Common myeloid progenitor, CD34-positive (primary cell): ENCODE measurements around the gene OR14J1. TPM values are rescaled to one million over a fixed set of nuclear protein-coding genes. Genes with fewer than 3 reads are reported as not detected.

ENCODE experiments used
- CTCF ChIA-PET: fragments of 350-600 bp; sonication (Branson Sonifier 250); formaldehyde crosslinking; loops from one replicate; lab custom pipeline; 2021; ENCODE audit warnings: antibody characterized with exemption; lab: Charles Lee
- POLR2A ChIA-PET: fragments of 350-600 bp; sonication (Branson Sonifier 250); formaldehyde crosslinking; loops from one replicate; lab custom pipeline; 2021; ENCODE audit warnings: antibody characterized with exemption; lab: Charles Lee
- DNase-seq, 3 donors: peaks; one replicate each; pipeline versions ENCODE4 v3.0.0 to v3.0.0-alpha.2; 2013
- H3K27ac ChIP-seq, 2 experiments: 1 replicate in 1 of 2; 2 replicates in 1 of 2; pipeline ENCODE4 v1.7.0; 2013; ENCODE audit warnings: inconsistent platforms in 2 of 2, low read length in 2 of 2, mild to moderate bottlenecking in 2 of 2, low read depth in 1 of 2, moderate library complexity in 1 of 2; ENCODE audit not compliant: severe bottlenecking in 2 of 2, insufficient read depth in 1 of 2, poor library complexity in 1 of 2
- H3K27me3 ChIP-seq, 5 experiments: replicated peaks in 2 of 5; 1 replicate in 3 of 5; 2 replicates in 2 of 5; pipeline versions ENCODE4 v1.6.1 to v1.7.0; 2013; ENCODE audit warnings: low read length in 4 of 5, mild to moderate bottlenecking in 2 of 5, moderate library complexity in 2 of 5, inconsistent platforms in 1 of 5; ENCODE audit not compliant: insufficient read depth in 5 of 5, control insufficient read depth in 4 of 5
- H3K36me3 ChIP-seq, 4 experiments: 1 replicate in 2 of 4; 2 replicates in 2 of 4; pipeline versions ENCODE4 v1.6.1 to v1.7.0; 2013; ENCODE audit warnings: low read length in 3 of 4, control low read depth in 1 of 4, mild to moderate bottlenecking in 1 of 4; ENCODE audit not compliant: control insufficient read depth in 4 of 4, insufficient read depth in 4 of 4
- H3K4me1 ChIP-seq, 4 experiments: 1 replicate in 3 of 4; 2 replicates in 1 of 4; pipeline versions ENCODE4 v1.6.1 to v1.7.1; 2013; ENCODE audit warnings: low read length in 3 of 4, mild to moderate bottlenecking in 3 of 4, control low read depth in 1 of 4, inconsistent platforms in 1 of 4, moderate library complexity in 1 of 4; ENCODE audit not compliant: control insufficient read depth in 4 of 4, insufficient read depth in 4 of 4; ENCODE audit errors: control extremely low read depth in 1 of 4
- H3K4me3 ChIP-seq, 7 experiments: 1 replicate in 4 of 7; 2 replicates in 3 of 7; pipeline versions ENCODE4 v1.5.1 to v1.7.0; 2013; ENCODE audit warnings: mild to moderate bottlenecking in 7 of 7, low read length in 6 of 7, moderate library complexity in 6 of 7, inconsistent platforms in 2 of 7, low read depth in 2 of 7, control low read depth in 1 of 7; ENCODE audit not compliant: insufficient read depth in 4 of 7, control insufficient read depth in 1 of 7; ENCODE audit errors: extremely low read depth in 1 of 7
- H3K9me3 ChIP-seq, 5 experiments: 1 replicate in 4 of 5; 2 replicates in 1 of 5; pipeline versions ENCODE4 v1.6.1 to v1.7.1; 2013; ENCODE audit warnings: low read length in 4 of 5, mild to moderate bottlenecking in 2 of 5, inconsistent platforms in 1 of 5, low read depth in 1 of 5, moderate library complexity in 1 of 5; ENCODE audit not compliant: control insufficient read depth in 4 of 5, insufficient read depth in 2 of 5; ENCODE audit errors: control extremely low read depth in 1 of 5
- WGBS: methylation state at CpG from one replicate; pipeline ENCODE4 v1.1.5; 2013; ENCODE audit not compliant: insufficient coverage; 5-methylcytosine and 5-hydroxymethylcytosine counted together
- polyA plus RNA-seq: library from polyadenylated mRNA; unstranded; fragments of 120-200 nt; gene quantifications from one replicate; pipeline ENCODE4 v1.2.1, GENCODE V29; 2013

OR14J1 gene
- not detected for polyA plus RNA-seq

GRCh38 chr6:29301316-29301715 lies at the start of gene OR14J1:
Gene OR14J1 (plus strand): TSS chr6:29301701. CDS start chr6:29306690, 4,989 bp downstream.
- CTCF ChIA-PET, result interaction anchor here (0.6 kb wide), 1 partner anchor 64 kb away, joined by 3 read pairs; no protein-coding TSS in a partner anchor
- DNase-seq, result no peak

GRCh38 chr6:29251736-29252135 lies 49.8 kb upstream of the OR14J1 start:
- Histone ChIP-seq H3K36me3 (no peaks in the 10 kb centered on the region), H3K4me1 (no peaks in the 10 kb centered on the region), H3K27me3 (peaks cover 0 to 2% (median 0%) of the 10 kb centered on the region in 5 experiments), H3K4me3 (no peak overlapping the region), H3K9me3 (peaks cover 0 to 4% (median 1%) of the 10 kb centered on the region in 5 experiments), H3K27ac (no peak overlapping the region)
- POLR2A ChIA-PET, result no interaction called here
- CTCF ChIA-PET, result no interaction called here
- DNase-seq, result no peak
- 98% methylated on average over 8 of the region's 9 CpGs for WGBS

More at GRCh38 chr6:29301316-29301715, at the start of gene OR14J1:
- H3K4me1 ChIP-seq, result no peaks in the 10 kb centered on the region
- no peak within 1 kb of the TSS for H3K27ac ChIP-seq
- POLR2A ChIA-PET, result no interaction called here
- peaks cover 0 to 23% (median 6%) of the 10 kb centered on the region in 5 experiments for H3K27me3 ChIP-seq
- no peak within 1 kb of the TSS for H3K4me3 ChIP-seq
- no peaks in the 10 kb centered on the region for H3K36me3 ChIP-seq
- no peaks in the 10 kb centered on the region for H3K9me3 ChIP-seq
- 86% methylated on average over 2 of the region's 3 CpGs for WGBS

GRCh38 chr6:29255530-29255929 lies 46.0 kb upstream of the OR14J1 start:
- Histone ChIP-seq H3K27ac (no peak overlapping the region), H3K4me3 (no peak overlapping the region), H3K4me1 (no peaks in the 10 kb centered on the region), H3K27me3 (peaks cover 0 to 2% (median 2%) of the 10 kb centered on the region in 5 experiments), H3K36me3 (no peaks in the 10 kb centered on the region), H3K9me3 (peaks cover 0 to 4% (median 1%) of the 10 kb centered on the region in 5 experiments)
- 90% methylated on average over 1 of the region's 2 CpGs for WGBS
- ChIA-PET POLR2A (no interaction called here), CTCF (no interaction called here)
- no peak for DNase-seq

- WGBS, result 100% methylated on average over 1 of the region's 2 CpGs
- Histone ChIP-seq H3K4me1 (no peaks in the 10 kb centered on the region), H3K36me3 (no peaks in the 10 kb centered on the region), H3K4me3 (no peak overlapping the region), H3K27ac (no peak overlapping the region), H3K9me3 (peaks cover 0 to 4% (median 0%) of the 10 kb centered on the region in 5 experiments), H3K27me3 (peaks cover 0 to 2% (median 2%) of the 10 kb centered on the region in 5 experiments)
- ChIA-PET CTCF (interaction anchor here (1.0 kb wide), 1 partner anchor 66 kb away, joined by 3 read pairs; no protein-coding TSS in a partner anchor), POLR2A (no interaction called here)
- no peak for DNase-seq
These were observed 41.8 kb upstream of the OR14J1 start for GRCh38 chr6:29259721-29260120.

- H3K36me3 ChIP-seq, result no peaks in the 10 kb centered on the region
- peaks cover 0 to 2% (median 0%) of the 10 kb centered on the region in 5 experiments for H3K27me3 ChIP-seq
- no peaks in the 10 kb centered on the region for H3K4me1 ChIP-seq
- no peak overlapping the region for H3K27ac ChIP-seq
- peaks cover 0 to 2% (median 0%) of the 10 kb centered on the region in 5 experiments for H3K9me3 ChIP-seq
- WGBS, result 86% methylated on average over 2 of the region's 3 CpGs
- POLR2A ChIA-PET, result no interaction called here
- H3K4me3 ChIP-seq, result no peak overlapping the region
- CTCF ChIA-PET, result no interaction called here
- DNase-seq, result no peak
These were observed 38.5 kb upstream of the OR14J1 start for GRCh38 chr6:29263001-29263400.

GRCh38 chr6:29294499-29294914 lies 7.0 kb upstream of the OR14J1 start:
- H3K4me3 ChIP-seq, result no peak overlapping the region
- ChIA-PET CTCF (no interaction called here), POLR2A (no interaction called here)
- no peak overlapping the region for H3K27ac ChIP-seq
- 45% methylated on average over 1 of the region's 1 CpG for WGBS
- H3K4me1 ChIP-seq, result no peaks in the 10 kb centered on the region
- H3K36me3 ChIP-seq, result no peaks in the 10 kb centered on the region
- H3K27me3 ChIP-seq, result peaks cover 0 to 3% (median 0%) of the 10 kb centered on the region in 5 experiments
- no peaks in the 10 kb centered on the region for H3K9me3 ChIP-seq
- no peak for DNase-seq

GRCh38 chr6:29295181-29295585 lies 6.3 kb upstream of the OR14J1 start:
- peaks cover 0 to 2% (median 0%) of the 10 kb centered on the region in 5 experiments for H3K27me3 ChIP-seq
- CTCF ChIA-PET, result no interaction called here
- H3K9me3 ChIP-seq, result no peaks in the 10 kb centered on the region
- POLR2A ChIA-PET, result no interaction called here
- H3K4me1 ChIP-seq, result no peaks in the 10 kb centered on the region
- no peak overlapping the region for H3K4me3 ChIP-seq
- DNase-seq, result no peak
- H3K36me3 ChIP-seq, result no peaks in the 10 kb centered on the region
- no peak overlapping the region for H3K27ac ChIP-seq
- 98% methylated on average over 12 of the region's 12 CpGs for WGBS
